Inferior parietal cortex (tissue), 1 donor: ENCODE data around the gene CT47C1.
"Not testable (repeated sequence)": the region's sequence is repeated elsewhere in the genome, so short reads cannot be mapped to it uniquely, and the experiment has no call there.

Source experiments
- DNase-seq: peaks from one replicate; pipeline ENCODE4 v3.0.0-alpha.2; 2016; ENCODE audit errors: extremely low spot score

The CT47C1 gene

DNA sequence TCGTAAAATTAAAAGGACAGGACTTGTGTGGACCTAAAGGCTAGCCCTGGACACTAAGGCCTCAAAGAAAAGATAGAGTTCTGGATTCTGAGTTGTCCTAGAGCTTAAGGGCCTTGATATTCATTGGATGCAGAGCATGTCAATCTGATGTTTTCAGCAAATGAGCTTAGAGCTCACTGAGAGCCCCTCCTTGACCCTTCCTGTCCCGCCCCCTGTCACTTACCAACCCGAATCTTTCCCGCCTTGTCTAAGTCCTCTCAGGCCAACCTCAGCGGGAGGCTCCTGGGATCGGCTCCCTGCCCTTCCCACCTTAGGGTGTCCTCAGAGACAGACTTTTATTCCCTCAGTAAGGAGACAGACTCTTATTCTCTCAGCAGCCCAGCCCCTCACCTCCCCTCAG, at the start of gene CT47C1:
Gene CT47C1, plus strand, starts transcription at position 250 of the 400 bp plus-strand sequence. CDS start 233 bp downstream, outside the sequence.
- no peak for DNase-seq

- no peak for DNase-seq
Observed at GRCh38 chrX:119025900-119026299, 46.9 kb upstream of the CT47C1 start.

GRCh38 chrX:119026344-119026743, 46.4 kb upstream of the CT47C1 start:
- DNase-seq = not testable (repeated sequence)

DNA sequence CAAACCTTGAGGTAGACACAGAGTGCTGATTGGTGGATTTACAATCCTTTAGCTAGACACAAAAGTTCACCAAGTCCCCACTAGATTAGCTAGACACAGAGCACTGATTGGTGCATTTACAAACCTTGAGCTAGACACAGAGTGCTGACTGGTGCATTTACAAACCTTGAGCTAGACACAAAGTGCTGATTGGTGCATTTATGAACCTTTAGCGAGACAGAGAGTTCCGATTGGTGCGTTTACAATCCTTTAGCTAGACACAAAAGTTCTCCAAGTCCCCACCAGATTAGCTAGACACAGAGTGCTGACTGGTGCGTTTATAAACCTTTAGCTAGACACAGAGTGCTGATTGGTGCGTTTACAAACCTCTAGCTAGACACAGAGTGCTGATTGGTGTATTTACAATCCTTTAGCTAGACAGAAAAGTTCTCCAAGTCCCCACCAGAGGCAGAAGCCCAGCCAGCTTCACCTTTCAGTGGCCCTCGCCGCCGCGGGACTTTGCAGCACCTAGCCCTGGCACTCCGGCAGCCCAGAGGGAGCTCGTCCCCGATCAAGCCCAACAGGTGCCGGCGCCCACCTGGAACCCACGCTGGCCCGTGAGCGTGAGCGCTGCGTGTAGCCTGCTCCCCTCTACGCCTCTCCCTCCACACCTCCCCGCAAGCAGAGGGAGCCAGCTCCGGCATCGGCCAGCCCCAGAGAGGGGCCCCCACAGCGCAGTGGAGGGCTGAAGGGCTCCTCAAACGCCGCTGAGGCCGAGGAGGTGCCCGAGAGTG, 44.6 kb upstream of the CT47C1 start:
- not testable (repeated sequence) for DNase-seq

GRCh38 chrX:119028733-119029330, 44.0 kb upstream of the CT47C1 start:
- DNase-seq = no peak

GRCh38 chrX:119029656-119030055, 43.1 kb upstream of the CT47C1 start:
- DNase-seq = not testable (repeated sequence)

DNA sequence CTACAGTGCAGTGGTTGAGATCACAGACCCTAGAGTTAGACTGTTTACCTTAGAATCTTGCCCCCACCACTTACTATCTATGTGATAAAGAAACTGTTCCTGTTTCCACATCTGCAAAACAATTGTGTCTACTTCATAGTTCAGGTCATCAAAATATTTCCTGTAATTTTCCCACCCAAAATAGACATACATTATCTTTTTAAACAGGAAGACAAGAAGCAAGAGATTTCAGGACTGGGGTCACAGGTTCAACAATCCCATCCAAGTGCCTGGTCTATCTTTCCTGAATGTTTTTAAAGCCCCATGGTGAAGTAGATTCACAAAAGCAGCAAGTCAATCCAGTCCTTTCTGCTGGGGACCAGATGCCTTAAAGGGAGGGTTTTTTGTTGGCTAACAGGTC, 41.8 kb upstream of the CT47C1 start:
- no peak for DNase-seq

GRCh38 chrX:119036107-119037029, 36.4 kb upstream of the CT47C1 start:
- no peak for DNase-seq

DNA sequence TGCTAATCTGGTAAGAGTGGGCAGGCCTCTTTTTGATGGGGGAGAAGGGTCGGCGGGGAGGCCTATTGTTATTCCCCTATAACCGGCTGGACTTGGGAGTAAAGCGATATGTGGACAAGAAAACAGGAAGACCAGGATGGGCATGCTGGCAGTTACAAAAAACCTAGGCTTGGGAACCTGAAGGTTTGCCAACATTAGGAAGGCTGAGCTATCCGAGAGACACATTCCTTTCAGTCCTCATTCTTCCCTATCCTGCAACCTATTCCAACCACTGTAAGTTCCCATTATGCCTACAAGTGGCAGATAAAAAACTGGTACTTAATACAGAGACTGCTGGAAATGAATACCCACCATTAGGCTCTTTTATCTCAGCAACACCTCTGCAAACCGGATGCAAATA, 32.4 kb upstream of the CT47C1 start:
- DNase-seq = no peak

DNA sequence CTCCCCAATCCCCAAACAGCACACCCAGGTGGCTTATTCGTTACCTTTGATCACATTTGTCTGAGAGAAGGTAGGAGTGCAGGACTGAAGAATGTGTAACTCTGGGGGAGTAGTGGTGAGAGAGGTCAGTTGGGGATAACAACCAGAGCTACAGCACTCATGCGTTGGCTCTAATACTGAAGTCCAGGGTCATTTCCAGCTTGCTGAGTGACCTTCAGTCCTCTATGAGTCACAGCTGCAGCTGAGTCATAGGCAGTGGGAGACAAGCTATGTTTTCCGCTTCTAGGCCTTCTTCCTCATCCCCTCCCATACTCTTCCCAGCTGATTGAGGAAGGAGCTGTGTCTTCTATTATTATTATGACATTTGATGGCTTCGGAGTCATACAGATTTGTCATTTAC, 31.6 kb upstream of the CT47C1 start:
- no peak for DNase-seq

GRCh38 chrX:119042040-119042439, 30.8 kb upstream of the CT47C1 start:
- no peak for DNase-seq

DNA sequence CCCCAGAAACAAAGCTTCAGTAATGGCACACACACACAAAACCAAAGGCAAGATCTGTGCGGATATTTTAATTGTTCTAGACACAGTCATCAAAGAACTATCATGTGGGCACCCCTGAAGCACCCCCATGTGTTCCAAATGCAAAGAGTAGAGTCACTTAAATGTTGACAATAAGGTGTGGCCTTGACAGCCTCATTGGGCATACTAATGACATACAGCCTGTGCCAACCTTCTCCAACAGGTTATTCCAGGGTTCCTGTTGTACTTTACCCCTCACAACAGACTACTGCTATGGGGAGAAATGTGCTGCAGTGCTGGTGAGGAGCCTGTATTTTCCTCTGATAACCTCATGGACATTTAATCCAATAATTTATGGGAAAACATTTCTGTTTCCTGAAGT, 29.8 kb upstream of the CT47C1 start:
- DNase-seq = no peak

DNA sequence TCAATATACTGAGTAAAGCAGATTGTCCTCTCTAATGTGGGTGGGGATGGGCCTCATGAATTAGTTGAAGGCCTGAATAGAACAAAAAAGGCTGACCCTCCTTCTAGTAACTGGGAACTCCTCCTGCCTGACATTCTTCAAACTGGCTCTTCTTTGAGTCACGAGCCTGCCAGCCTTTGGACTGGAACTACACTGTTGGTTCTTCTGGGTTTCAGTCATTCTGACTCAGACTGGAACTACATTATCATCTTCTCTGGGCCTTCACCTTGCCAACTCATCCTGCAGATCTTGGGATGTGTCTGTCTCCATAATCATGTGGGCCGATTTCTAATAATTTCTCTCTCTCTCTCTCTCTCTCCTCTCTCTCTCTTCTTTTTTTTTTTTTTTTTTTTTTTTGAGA, 26.9 kb upstream of the CT47C1 start:
- no peak for DNase-seq

DNA sequence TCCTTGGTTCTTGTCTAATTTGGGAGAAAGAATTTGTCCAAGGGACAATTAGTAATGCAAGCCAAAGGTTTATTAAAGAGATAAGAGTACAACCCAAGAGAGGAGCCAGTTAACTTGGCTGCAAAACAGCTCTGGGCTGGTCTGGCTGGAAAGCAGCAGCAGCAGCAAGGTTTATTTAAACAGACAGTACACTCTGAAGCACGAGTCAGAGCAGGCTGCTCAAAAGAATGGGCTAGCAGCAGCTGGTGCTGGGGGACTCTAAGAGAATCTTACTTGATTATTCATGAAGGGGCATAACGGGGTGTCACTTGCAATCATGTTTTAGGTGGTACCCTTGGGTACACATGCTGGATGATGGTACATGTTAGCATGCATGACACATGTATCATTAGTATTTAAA, 17.1 kb upstream of the CT47C1 start:
- no peak for DNase-seq

DNA sequence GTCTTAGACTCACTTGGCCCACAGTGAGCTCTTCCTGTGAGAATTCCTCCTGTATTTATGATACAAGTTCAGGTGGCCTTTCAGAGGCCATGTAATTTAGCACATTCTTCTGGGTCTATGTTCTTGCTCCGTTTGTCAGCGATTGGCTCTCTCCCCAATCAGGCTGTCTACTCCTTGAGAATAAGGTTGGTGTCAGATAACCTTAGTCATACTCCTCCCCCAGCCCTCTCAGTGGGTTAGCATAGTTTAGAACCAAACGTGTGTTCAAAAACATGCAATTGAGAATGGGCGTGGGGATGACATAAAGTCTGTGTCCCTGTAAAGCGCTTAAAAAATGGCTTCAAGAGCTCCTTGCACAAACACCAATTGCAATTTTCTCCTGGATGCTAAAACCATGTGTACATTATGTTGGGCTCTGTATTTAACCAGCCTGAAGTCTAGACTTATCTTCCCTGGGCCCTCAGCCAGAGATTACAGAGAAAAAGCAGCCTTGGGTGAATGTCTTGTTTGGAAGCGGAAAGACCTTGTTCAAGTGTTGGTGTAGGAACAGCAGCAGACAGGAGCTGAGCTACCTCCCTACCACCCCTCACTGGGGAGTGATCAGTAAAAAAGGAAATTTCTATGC, 9.9 kb upstream of the CT47C1 start:
- DNase-seq = no peak

GRCh38 chrX:119063428-119063827, 9.4 kb upstream of the CT47C1 start:
- DNase-seq = no peak

GRCh38 chrX:119067023-119067739, 5.6 kb upstream of the CT47C1 start:
- peak; percentile 58 for DNase-seq

DNA sequence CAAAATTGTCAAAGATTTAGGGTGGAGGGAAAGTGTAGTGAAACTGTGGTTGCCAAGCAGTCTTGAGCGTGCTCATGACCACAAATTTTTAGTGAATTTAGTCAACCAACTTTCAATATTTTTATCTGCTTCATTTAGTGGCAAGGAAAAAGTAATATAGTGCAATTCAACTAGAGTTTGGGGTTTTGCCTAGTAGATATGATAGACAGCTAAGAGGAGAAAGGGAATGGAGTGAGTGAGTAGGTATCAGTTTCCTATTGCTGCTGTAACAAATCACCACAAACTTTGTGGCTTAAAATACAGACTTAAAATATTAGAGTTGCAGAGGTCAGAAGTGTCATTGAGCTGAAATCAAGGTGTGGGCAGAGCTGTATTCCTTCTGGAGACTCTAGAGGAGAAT, 3.7 kb upstream of the CT47C1 start:
- no peak for DNase-seq

DNA sequence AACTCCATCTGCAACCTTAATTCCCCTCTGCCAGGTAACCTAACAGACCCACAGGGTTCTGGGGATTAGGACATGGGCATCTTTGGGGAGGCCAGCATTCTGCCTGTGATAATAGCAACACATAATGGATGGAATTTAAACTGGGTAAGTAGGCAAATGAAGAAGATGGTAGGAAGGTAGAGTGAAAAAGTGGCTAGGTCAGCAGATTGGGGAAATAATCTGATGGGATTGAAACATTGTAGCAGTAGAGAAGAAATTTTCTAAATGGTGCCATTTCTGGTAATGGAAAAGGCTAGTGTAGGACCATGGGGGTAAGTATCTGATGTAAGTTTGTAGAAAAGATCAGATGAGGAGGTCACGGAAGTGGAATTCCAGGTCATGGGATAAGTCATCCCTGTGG, 3.0 kb upstream of the CT47C1 start:
- no peak for DNase-seq

GRCh38 chrX:119071381-119071780, 1.4 kb upstream of the CT47C1 start:
- no peak for DNase-seq

DNA sequence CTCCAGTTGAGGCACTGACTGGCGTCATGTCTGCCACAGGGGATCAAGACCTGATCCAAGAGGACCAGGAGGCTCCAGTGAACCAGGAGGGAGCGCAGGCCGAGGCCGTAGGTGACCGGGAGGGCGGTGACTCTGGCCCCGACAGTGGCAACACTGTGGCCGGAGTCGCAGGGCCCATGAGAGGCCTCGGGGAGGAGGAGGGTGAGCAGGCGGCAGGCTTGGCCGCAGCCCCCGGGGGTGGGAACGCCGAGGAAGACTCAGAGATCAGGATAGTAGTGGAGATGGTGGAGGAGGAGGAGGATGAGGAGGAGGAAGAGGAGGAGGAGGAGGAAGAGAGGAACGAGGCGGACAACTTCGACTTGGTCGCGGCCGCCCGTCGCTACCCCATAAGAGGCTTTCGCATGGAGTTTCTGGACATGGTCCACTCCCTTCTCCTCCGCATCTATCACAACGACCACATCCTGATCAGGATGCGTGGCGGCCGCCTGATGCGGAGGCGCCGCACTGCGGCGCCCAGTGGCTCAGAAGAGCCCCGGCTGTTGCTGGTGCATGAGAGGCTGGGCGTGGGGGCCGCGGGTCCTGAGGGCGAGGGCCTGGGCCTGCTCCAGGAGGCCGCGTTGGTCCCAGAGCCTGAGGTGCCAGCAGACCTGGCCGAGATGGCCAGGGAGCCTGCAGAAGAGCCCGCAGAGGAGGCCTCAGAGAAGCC, 560 bp downstream of the CT47C1 start:
- DNase-seq = no peak
